GM12864 (cell line): ENCODE data around the gene PXT1.
"Not testable (repeated sequence)": the region's sequence is repeated elsewhere in the genome, so short reads cannot be mapped to it uniquely, and the experiment has no call there.

Experiments
- DNase-seq: peaks from one replicate; pipeline ENCODE4 v3.0.0-alpha.2; 2011; ENCODE audit warnings: low read depth
- H3K4me3 ChIP-seq: 2 replicates; pipeline ENCODE4 v1.5.1; 2011; ENCODE audit warnings: mild to moderate bottlenecking, low read depth, low read length, control low read depth
- TF ChIP-seq, protein P1 (sequence below): IDR thresholded peaks from 2 replicates; pipeline ENCODE4 v1.5.1; 2011; ENCODE audit warnings: low read depth, mild to moderate bottlenecking, moderate library complexity, low read length, control low read depth, inconsistent platforms; ENCODE audit errors: missing control alignments

PXT1 gene

DNA sequence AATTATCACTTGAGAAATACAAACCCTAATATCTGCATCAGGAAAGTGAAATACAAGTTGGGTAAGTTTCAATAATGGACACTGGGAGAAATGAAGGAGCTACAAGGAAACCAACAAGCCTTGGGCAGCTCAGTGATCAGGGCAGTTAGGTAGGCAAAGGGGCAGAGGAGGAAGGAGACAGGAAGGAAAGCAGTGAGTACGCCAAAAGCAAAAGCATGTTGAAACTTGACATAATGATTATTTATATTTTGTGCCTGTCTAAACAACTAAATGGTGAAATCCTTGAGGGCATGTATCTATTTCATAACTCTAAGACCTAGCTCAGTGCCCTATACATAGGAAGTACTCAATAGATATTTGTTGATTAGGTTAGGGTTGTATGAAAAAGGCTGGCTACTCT lies 23.3 kb downstream of the PXT1 start:
- no peak for DNase-seq
- no peak overlapping the region for H3K4me3 ChIP-seq
- TF ChIP-seq, protein P1, sequence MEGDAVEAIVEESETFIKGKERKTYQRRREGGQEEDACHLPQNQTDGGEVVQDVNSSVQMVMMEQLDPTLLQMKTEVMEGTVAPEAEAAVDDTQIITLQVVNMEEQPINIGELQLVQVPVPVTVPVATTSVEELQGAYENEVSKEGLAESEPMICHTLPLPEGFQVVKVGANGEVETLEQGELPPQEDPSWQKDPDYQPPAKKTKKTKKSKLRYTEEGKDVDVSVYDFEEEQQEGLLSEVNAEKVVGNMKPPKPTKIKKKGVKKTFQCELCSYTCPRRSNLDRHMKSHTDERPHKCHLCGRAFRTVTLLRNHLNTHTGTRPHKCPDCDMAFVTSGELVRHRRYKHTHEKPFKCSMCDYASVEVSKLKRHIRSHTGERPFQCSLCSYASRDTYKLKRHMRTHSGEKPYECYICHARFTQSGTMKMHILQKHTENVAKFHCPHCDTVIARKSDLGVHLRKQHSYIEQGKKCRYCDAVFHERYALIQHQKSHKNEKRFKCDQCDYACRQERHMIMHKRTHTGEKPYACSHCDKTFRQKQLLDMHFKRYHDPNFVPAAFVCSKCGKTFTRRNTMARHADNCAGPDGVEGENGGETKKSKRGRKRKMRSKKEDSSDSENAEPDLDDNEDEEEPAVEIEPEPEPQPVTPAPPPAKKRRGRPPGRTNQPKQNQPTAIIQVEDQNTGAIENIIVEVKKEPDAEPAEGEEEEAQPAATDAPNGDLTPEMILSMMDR, result no peak

GRCh38 chr6:36418558-36418957 lies 24.1 kb downstream of the PXT1 start:
- TF ChIP-seq, protein P1, result no peak
- no peak for DNase-seq
- no peak overlapping the region for H3K4me3 ChIP-seq

DNA sequence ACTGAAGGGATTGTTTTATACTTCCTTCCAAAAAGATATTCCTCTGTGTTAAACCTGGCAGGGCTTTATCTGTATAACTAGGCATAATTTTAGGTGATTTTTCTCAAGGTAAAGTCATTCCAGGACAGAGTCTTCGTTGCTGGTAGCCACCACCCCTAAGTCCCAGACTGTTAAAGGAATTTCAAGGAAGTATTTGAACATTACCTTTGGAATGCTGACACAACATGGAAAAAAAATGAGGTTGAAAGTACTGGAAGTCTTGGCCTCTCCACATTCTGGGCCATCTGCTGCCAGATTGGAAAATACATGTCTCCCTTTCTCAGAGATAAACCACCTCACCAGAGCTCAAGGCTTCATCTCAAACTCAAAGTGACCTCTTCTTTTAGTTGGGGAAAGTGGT lies 28.2 kb downstream of the PXT1 start:
- H3K4me3 ChIP-seq, result no peak overlapping the region
- no peak for DNase-seq
- TF ChIP-seq, protein P1, result no peak

- H3K4me3 ChIP-seq, result no peak overlapping the region
- DNase-seq, result no peak
- TF ChIP-seq, protein P1, result no peak
Measured at GRCh38 chr6:36413489-36414480, 28.9 kb downstream of the PXT1 start.

DNA sequence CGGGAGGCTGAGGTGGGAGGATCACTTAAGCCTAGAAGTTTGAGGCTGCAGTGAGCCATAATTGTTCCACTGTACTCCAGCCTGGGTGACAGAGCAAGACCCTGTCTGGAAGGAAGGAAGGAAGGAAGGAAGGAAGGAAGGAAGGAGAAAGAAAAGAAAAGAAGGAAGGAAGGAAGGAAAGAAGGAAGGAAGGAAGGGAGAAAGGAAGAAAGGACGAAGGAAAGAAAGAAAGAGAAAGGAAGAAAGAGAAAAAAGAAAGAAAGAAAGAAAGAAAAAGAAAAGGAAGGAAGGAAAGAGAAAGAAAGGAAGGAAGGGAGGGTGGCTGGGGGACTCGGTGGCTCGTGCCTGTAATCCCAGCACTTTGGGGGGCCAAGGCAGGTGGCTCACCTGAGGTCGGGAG lies 32.9 kb downstream of the PXT1 start:
- not testable (repeated sequence) for H3K4me3 ChIP-seq, DNase-seq

GRCh38 chr6:36404164-36404563 lies 38.5 kb downstream of the PXT1 start:
- TF ChIP-seq, protein P1, result no peak
- DNase-seq, result no peak
- no peak overlapping the region for H3K4me3 ChIP-seq

GRCh38 chr6:36402481-36402880 lies 40.2 kb downstream of the PXT1 start:
- no peak for DNase-seq
- H3K4me3 ChIP-seq, result no peak overlapping the region
- TF ChIP-seq, protein P1, result no peak
